Mesenteric fat pad (tissue), 1 donor: ENCODE results near the gene LDLR. TPM values are rescaled to one million over a fixed set of nuclear protein-coding genes. Genes with fewer than 3 reads are reported as not detected.

Experiments used
- DNase-seq: peaks from one replicate; pipeline ENCODE4 v3.0.0-alpha.2; 2020; ENCODE audit warnings: low spot score
- long read RNA-seq: library from polyadenylated mRNA; unstranded; transcript quantifications from one replicate; pipeline ENCODE4 v2.0.0, GENCODE V29; 2020
- total RNA-seq: library from RNA; stranded (reverse); fragmentation: NEBNext Ultra II Directional; extraction: Animal tissue kit (Norgen Biotek cat#: 25700); gene quantifications from one replicate; pipeline ENCODE4 v1.2.1, GENCODE V29; 2021
- donor health status: DM: yes; HTN: yes; CAD: no.

The LDLR gene
- 109 TPM for total RNA-seq
- long read RNA-seq, partial matches to known transcripts = 31 of 57 reads
- long read RNA-seq, other reads (novel, unspliced or antisense) = 24 of 57 reads

GRCh38 chr19:11089254-11090013 is at the start of gene LDLR:
Gene LDLR (plus strand): TSS chr19:11089463. CDS start chr19:11089549, 86 bp downstream.
- DNase-seq = peak; percentile 96

GRCh38 chr19:11041194-11041593 is 48.1 kb upstream of the LDLR start:
- DNase-seq = no peak

DNA sequence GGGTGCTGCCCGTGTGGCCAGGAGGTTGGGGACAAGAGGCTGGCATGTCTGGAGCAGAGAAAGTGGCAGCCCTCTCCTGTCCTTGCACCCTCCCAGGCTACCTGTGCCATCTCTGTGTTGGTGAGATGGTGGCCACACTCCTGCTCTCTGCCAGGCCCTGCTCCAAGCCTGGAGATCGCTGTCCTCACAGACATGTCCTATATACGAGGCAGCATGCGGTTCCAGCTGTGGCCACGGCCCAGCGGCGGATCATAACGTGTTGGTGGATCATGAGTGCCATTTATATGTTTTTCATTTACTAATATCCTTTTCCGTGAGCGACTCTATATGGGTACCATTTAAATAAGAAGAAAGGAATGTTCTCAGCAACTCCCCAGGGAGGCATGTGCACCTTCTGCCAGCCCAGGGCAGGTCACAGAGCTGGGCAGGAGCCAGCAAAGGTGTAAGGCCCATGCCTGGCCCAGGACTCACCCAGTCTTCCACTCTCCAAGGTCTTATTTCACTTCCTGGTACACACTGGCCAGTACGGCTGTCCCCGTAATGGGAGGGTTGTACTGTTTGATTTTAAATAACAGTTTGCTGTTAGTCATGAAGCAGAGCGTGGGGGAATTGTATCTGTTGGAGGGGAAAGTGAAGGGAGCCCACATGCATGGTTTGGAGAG is 47.2 kb upstream of the LDLR start:
- DNase-seq = no peak

DNA sequence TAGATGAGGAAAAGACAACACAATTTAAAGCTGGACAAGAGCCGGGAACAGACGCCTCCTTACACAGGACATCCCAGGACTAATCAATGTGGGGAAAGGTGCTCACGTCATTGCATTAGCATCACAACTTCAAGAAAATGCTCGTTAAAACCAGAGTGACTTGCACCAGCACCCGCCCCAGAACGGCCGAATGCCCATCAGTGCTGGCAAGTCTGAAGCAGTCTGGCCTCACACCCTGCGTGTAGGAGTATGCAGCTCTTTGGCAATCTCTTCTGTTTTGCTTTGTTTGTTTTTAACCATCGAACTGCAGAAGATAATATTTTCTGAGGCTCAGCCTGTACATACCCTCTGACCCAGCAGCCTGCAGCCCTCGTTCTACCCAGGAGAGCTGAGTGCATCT is 44.8 kb upstream of the LDLR start:
- DNase-seq = no peak

DNA sequence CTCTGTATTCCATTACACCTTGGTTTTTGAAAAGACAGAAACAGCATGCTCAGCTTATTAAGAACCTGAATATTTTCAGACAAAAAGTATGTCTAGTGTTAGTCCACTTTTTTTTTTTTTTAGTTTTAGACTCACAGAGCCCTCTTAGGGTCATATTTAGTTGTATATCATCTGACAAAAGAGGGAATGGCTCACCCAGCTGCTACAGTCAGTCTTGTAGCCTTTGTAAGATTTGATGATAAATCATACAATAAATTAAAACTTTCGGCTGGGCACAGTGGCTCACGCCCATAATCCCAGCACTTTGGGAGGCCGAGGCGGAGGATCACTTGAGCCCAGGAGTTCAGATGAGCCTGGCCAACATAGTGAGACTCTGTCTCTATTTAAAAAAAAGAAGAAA is 43.7 kb upstream of the LDLR start:
- DNase-seq = no peak

DNA sequence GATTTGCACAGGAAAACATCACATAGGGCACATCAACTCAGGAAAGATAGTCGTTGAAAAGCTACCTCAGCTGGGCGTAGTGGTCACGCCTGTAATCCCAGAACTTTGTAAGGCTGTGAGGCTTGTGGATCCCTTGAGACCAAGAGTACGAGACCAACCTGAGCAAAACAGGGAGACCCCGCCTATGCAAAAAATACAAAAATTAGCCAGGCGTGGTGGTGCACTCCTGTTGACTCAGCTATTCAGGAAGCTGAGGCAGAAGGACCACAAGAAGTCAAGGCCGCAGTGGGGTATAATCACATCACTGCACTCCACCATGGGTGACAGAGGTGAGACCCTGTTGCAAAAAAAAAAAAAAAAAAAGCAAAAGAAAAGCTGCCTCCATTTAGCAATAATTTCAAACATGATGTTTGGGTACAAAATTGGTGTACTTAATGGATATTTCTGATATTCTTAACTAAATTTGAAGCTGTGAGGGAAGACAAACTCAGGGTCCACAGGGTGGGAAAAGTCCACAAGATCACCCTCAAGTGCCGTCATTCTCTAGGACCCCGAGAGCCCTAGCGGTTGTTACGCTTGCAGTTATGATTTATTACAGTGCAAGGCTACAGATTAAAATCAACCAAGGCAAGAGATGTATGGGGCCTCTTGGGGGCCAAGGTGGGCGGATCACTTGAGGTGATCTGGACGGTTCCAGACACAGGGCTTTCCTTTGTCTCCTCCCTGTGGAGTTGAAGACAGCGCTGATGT is 42.5 kb upstream of the LDLR start:
- DNase-seq = no peak

- DNase-seq = no peak
These were observed 41.4 kb upstream of the LDLR start for GRCh38 chr19:11047866-11048265.

DNA sequence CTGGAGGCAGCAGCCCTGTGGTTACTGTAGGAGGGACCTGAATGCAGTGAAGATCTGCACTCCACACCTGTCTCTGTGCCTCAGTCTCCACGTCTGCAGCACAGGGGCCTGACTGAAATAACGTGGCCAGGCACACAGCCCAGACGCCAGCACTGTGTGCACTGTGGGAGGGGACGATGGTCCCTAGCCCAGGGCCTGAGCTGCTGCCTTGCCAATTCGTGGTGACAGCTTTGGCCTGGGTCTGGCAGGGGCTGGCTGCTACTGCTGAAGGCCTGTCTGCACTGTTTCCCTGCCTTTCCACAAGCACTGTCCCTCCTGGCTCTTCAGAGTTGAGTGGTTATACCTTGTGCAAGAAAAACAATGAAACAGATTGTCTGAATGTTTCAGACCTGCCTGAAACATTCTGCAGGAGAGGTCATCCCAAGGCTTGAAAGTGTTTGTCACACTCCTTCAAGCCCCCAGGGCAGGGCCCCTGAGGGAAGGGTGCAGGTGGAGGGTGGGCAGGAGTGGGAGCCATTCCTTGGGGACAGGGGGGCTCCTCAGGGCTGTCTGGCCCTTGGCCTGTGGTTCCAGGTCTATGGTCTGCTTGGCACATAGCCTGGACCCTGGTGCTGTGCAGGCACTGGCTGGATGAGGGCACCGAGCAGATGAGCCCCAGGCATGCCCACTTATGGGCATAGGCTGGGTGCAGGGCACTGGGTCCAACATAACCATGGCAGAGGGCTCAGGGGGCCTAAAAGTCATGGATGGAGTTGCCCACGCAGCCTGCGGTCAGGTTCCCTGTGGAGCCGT is 38.7 kb upstream of the LDLR start:
- DNase-seq = no peak

DNA sequence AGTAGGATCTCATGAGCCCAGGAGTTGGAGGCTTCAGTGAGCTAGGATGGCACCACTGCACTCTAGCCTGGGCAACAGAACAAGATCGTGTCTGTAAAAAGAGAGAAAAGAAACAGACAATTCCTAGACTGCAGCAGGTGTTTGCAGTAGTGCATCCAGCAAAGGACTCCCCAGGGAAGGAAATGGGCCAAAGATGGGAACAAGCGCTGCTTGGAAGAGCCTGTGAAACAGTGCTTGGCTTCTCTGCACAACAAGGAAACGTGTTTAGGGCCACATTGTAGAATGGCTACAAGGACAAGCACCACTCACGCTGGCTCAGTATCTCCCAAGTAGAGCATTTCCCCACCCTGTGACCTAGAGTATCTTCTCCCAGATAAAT is 35.5 kb upstream of the LDLR start:
- no peak for DNase-seq

GRCh38 chr19:11054200-11054599 is 35.1 kb upstream of the LDLR start:
- no peak for DNase-seq

GRCh38 chr19:11054628-11055027 is 34.6 kb upstream of the LDLR start:
- DNase-seq = no peak

- no peak for DNase-seq
These were observed 30.8 kb upstream of the LDLR start for GRCh38 chr19:11058246-11059030.

DNA sequence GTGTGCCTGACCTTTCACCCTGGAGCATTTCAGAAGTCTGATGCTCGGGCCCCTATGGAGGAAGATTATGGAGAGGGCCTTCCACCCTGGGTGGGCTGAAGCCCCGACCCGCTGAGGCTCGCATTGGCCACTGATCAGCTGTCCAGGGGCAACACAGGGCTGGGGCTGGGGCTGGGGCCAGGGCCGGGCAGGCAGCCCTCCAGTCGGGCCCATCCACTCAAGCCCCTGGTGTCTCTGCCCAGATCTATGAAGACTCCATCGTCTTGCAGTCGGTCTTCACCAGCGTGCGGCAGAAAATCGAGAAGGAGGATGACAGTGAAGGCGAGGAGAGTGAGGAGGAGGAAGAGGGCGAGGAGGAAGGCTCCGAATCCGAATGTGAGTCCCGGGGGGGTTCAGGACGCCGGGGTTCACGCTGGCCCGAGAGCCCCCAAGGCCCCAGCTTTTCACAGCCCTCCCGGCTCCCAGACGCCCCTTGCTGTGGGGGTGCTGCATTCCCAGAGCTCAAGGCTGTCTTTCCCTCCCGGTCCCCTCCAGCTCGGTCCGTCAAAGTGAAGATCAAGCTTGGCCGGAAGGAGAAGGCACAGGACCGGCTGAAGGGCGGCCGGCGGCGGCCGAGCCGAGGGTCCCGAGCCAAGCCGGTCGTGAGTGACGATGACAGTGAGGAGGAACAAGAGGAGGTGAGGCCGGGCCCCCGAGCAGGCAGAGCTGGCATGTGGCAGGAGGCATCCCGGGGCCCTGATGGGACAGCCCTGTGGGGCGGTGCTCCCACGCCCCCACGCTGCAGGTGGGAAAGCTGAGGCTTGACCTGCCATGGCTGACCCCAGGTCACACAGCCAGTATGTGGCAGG is 29.5 kb upstream of the LDLR start:
- no peak for DNase-seq

GRCh38 chr19:11061952-11062351 is 27.3 kb upstream of the LDLR start:
- no peak for DNase-seq

GRCh38 chr19:11063434-11063833 is 25.8 kb upstream of the LDLR start:
- DNase-seq = no peak

DNA sequence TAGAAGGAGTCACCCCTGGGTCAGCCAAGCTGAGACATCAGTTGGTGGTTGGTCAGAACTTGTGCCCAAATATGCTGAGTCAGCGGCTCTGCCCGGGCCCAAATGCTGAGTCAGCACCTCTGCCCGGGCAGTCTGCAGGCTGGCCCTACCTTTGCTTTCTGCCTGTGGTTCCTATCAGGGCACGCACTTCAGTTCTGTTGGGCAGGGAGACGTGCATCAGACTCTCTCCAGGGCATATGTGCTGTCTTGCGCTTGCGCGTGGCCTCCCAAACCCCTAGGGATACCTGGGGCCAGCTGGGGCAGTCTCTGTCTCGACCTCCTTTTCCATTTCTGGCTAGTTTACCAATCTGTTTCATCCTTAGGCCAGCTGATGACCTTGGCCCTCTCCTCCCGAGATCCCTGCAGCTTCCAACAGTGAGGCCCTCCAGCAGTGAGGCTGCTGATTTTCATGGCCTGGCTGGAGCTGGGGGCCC is 24.4 kb upstream of the LDLR start:
- DNase-seq = no peak

DNA sequence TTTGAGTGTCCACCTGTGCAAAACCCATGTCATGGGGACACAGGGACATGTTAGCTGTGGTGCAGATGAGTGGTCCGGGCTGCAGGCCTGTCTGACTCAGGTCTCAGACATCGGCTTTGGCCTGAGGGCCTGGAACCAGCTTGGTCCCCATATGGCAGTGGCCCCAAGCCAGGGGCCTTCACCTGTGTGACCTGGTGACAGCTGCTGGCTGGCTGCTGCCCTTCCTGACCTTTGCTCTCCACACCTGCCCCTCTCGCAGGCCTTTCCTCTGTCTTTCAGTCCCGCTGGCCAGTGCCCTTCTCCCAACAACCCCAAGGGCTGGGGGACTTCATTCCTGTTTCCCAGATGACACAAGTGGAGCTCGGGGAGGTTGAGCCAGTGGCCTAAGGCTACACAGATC is 22.9 kb upstream of the LDLR start:
- DNase-seq = no peak

DNA sequence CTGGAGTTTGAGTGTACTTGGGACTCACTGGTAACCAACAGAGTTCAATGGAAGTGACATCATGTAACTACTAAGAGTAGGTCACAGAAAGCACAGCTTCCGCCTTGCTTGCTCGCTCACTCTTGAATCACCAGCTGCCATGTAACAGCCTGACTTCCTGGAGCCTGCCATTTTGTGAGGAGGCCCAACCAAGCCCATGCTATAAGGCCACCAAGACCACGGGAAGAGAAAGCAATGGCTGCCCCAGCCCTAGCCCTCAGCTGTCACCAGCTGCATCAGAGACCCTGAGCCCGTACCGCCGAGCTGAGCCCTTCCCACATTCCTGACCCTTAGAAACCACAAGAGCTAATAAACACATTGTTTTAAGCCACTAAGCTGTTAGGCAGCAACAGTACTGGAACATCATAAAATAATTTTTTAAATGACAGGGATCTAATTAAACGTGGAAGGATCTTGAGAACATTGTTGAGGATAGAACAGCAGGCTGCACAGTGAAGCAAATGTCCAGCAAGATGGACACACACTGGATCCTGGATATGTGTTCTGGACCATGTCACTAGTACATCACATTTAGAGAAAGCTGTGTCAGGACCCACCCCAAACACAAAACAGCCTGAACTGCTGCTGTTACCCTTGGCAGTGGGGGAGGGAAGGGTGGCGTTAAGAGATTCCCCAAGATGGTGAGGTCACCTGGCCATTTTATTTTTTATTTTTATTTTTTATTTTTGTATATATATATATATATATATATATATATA is 21.7 kb upstream of the LDLR start:
- DNase-seq = no peak

- no peak for DNase-seq
These were observed 19.7 kb upstream of the LDLR start for GRCh38 chr19:11069561-11069960.
